Measurements from ENCODE around the gene LCN10.

The LCN10 gene

DNA sequence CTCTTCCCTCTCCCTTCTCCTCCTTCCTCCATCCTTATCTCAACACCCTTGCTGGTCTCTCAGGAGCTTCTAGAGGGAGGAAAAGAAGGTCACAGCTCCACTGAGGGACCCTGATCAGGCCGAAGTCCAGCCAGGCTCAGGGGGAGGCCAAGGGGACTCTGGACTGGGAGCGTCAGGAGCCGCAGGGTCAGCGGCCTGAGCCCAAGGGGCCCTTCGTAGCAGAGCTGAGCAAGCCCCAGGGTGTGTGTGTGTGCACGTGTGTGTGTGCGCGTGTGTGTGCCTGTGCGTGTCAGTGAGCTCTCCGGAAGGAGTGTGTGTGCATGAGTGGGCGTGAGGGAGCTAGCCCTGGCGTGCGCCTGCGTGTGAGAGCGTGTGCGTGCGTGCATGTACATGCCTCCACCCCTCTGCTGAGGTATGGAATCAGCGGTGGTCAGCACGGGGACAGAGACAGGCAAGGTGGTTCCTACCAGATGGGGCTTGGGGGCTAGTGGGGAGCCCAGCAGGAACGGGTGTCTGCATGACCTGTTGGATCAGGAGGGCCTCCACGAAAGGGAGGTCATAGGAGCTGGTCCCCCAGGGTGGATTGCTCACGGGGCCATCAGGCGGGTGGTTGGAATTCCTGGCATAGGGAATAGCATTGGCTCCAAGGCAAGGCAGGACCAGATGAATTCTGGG, 45.5 kb downstream of the LCN10 start:
- DNase-seq: no peak

GRCh38 chr9:136696502-136696901, 46.2 kb downstream of the LCN10 start:
- DNase-seq: no peak

DNA sequence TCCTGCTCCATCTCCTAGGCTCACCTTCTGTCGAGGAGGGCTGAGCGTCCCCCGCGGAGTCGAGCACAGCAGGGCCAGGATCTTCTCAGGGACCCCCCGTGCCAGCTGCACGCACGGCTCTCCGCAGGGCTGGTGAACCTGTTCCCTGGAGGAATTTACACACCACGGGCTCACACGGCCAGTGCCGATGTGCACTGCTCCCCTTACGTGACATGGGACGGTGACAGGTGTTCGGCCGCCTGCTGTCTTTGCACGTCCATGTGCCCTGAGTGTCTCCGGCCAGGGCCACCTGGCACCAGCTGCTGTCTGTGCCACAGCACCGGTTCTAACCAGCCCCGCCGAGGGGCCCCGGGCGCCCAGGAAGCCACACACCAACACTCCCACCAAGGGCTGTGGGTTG, 46.8 kb downstream of the LCN10 start:
- no peak for DNase-seq

DNA sequence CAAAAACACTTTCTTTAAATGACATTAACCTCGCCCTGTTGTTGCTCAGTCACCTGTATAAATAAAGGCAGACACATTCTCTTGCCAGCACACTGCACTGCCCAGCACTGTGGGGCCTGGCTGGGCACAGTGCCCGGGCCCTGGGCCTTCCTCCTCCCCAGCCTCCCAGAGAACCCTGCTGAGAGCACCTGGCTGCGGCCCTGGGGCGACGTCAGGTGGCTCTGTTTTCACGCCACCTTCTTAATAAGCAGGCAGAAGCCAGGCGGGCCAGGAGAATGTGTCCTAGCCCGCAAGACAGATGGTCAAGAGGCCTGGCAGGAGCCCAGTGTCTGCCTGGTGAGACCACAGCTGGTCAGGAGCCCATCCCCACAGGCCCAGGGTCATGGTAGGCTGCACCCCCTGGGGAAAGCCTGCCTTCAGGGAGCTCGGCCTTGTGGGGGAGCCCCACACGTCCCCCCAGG, 47.3 kb downstream of the LCN10 start:
- DNase-seq: no peak

- no peak for DNase-seq
Observed at GRCh38 chr9:136694872-136695247, 47.9 kb downstream of the LCN10 start.

- DNase-seq: no peak
Observed at GRCh38 chr9:136694163-136694871, 48.4 kb downstream of the LCN10 start.

- no peak for DNase-seq
Observed at GRCh38 chr9:136693490-136694162, 49.1 kb downstream of the LCN10 start.

GRCh38 chr9:136693135-136693489, 49.6 kb downstream of the LCN10 start:
- DNase-seq: no peak

DNA sequence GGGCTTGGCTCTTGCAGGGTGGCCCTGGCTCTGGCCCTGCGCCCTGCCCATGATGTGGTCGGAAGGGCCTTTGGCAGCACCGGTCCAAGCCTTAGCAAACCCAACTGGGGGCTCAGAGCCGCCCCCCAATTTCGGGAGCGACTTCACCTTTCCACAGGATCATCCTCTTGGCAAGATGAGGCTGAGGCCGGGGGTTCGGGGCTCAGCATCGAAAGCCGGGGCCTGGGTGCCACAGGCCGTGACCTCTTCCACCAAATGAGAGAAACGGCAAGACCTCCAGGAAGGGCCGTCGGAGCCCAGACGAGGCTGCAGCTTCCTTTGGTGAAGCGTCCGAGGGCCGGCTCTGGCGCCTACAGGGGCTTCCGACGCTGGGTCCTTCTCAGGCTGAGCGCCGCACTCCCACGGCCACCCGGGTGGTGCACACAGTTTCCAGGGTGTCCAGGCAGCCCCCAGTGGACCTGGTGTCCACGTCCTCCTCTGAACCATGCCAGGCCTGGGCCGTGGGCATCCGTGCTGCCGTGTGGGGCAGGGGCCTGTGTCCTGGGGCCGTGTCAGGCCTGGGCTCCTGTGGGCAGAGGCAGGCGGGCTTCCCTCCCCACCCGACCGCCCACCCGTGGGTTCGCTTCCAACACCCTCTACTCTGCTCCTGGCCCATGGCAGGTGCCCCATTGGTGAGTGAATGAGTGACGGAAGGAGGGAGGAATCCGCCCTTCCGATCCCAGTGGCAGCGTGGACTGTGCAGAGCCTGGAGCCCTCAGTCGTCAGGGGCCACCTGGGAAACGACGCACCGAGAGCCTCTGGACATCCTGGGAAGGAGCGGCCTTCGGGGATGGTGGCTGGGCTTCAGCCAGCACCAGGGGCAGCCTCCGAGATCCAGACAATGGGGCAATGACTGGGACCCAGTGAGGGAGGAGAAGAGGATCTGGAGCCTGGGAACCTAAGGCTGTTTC, 50.3 kb downstream of the LCN10 start:
- no peak for DNase-seq

GRCh38 chr9:136691316-136692184, 51.2 kb downstream of the LCN10 start:
- DNase-seq: no peak

DNA sequence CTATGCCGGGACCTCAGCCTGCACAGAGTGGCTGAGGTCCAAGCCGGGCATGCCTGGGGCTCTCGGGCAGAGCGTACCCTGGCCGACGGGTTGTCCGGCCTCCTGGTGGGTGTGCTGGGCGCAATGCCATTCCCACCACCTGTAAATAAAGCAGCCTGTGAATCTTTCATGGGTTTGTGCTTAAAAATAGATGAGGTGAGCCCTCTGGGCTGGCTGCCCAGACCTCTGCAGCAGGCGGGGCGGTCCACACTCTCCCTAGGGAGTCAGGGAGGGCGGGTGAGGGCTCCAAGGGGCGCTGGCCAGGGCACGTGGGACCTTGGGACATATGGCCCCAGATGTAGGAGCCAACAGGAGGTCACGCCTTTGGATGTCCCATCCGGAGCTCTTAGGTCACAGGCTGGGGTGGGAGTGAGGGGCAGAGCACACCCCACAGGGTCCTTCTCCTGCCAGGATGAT, 51.9 kb downstream of the LCN10 start:
- DNase-seq: no peak

DNA sequence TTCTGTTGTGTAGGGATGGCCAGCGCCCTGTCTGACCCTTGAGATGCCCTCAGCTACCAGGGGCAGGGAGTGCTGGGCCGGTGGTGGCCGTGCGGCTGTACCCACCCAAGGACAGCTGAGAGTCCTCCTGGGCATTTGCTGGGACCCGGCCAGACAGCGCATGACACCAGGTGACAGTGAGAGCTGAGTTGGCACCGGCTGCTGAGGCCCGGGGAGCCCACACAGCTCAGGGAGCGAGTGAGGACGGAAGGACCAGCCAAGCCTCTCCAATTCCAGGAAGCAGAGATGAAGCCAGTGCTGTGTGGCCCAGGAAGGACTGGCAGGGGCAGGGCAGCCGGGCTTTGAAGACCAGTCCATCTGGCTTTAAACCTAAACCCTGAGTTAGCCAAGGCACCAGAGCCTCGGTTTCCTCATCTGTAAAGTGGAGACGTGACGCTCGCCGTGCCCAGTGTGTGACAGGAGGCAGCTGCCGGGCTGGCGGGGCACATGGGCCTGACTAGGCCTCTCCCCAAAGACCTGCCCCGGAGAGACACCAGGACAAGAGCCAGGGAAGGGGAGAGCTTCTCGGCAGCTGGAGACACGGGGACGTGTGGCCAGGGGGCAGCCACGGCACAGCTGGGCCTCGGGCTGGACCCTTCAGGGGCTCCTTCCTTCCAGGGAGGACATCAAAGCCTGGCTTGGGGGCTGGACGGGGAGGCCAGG, 52.5 kb downstream of the LCN10 start:
- no peak for DNase-seq

DNA sequence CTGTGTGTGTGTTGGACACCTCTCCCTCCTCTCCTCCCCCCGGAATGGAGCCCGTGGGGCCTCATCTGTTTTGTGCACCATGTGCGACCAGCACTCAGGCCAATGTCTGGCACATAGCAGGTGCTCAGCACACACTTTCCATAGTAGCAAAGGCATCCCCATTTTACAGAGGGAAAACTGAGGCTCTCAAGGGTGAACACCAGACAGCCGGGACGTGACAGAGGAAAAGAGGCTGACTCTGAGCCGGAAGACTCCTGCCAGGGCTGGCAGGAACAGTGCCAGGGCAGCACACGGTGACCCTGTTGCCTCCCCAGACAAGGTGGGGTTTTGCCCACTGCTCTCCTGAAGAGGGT, 53.7 kb downstream of the LCN10 start:
- DNase-seq: no peak

- no peak for DNase-seq
Observed at GRCh38 chr9:136688274-136689107, 54.2 kb downstream of the LCN10 start.
